ENCODE results near the gene SERPINI1. TPM values are rescaled to one million over a fixed set of nuclear protein-coding genes. Genes with fewer than 3 reads are reported as not detected.
A peak's percentile ranks its signal among the peaks of the same experiment; 100 is the strongest.

SERPINI1 gene
- total and polyA plus RNA-seq, 2 experiments from 2014 or later, result 7.3 to 9.8 TPM

DNA sequence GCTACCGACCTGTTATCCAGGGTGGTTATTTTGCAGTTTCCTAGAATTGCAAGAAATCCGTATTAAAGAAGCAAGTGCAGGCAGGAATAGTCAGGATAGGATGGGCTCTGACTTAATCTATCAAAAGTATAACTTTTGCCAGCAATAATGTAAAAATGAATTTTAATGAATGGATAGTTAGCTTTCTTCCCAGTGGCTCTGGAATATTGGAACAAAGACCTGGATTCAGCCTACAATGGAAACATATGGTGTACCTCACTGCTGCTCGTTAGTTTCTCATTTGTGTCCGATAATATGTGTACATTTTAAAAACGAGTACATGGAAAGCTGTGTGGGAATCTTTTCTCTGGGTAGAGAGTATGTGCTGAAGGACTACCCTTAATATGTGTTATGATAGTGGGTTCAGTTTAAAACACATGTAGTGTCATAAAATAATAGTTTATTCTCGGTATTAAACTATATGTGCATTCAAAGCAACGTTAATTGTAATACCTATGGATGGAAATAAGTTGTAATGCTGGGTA is 805 bp downstream of the SERPINI1 start:
- in situ Hi-C loops (cut with MboI), result no loop called here
- peak overlapping the region; percentile 98 for H3K4me3 ChIP-seq
- 24 to 25% methylated on average over 7 of the region's 7 CpGs for WGBS, 2 experiments (ENCODE audit: low coverage in 1 of 2, low lambda C conversion rate in 2 of 2, missing lambda C conversion rate in 2 of 2)
- H3K36me3 ChIP-seq (ENCODE audit: low read depth), result no peaks in the 10 kb centered on the region
- peak overlapping the region; percentile 98 for H3K4me2 ChIP-seq (ENCODE audit: unreplicated experiment)
- H3K9me3 ChIP-seq (ENCODE audit: low read depth), result no peaks in the 10 kb centered on the region
- DNase-seq, result no peak
- no peaks in the 10 kb centered on the region for H4K20me1 ChIP-seq (ENCODE audit: insufficient read depth)
- H3K27me3 ChIP-seq (replicated peaks; ENCODE audit: insufficient read depth), result no peaks in the 10 kb centered on the region
- TF ChIP-seq EZH2phosphoT487 (IDR thresholded peaks at IDR 0.05; ENCODE audit: insufficient read depth, low read depth) (no peak), EZH2 (IDR thresholded peaks at IDR 0.05; ENCODE audit: insufficient read depth, poor library complexity, severe bottlenecking) (no peak)
- peak overlapping the region; percentile 63; the same call in 1 of the 2 replicates for H3K9ac ChIP-seq
- peak overlapping the region; percentile 97 for H2AFZ ChIP-seq
- peaks cover 17% of the 10 kb centered on the region for H3K4me1 ChIP-seq (ENCODE audit: insufficient read depth)
- H3K27ac ChIP-seq, result no peak overlapping the region
- no peaks in the 10 kb centered on the region; the same call in 1 of the 2 replicates for H3F3A ChIP-seq (ENCODE audit: insufficient read depth)
- H3K79me2 ChIP-seq (ENCODE audit: insufficient read depth), result peaks cover 33% of the 10 kb centered on the region
- H3K9me2 ChIP-seq (ENCODE audit: insufficient read depth), result no peaks in the 10 kb centered on the region

DNA sequence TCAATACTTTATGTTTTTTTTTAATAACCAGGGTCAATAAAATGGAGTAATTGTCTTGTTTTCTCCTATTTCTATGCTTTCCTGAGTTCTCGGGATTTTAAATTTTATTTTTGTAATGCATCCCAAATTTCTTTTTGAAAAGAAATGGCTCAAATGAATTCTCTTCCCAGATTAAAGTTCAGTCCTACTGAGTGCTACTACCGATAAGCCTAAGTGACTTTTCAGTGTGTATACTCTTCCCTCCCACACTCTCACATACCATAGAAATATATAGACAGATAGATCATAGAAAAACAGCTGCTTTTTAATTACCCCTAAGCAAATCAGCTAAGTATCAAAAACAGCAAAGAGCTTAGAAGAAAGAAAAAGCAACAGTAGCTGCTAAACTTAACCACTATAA is 1.5 kb downstream of the SERPINI1 start:
- in situ Hi-C loops (cut with MboI), result no loop called here
- Histone ChIP-seq H3F3A (ENCODE audit: insufficient read depth) (no peaks in the 10 kb centered on the region; the same call in 1 of the 2 replicates), H3K27me3 (replicated peaks; ENCODE audit: insufficient read depth) (no peaks in the 10 kb centered on the region), H3K79me2 (ENCODE audit: insufficient read depth) (peaks cover 26% of the 10 kb centered on the region), H3K9ac (no peak overlapping the region), H3K36me3 (ENCODE audit: low read depth) (no peaks in the 10 kb centered on the region), H2AFZ (no peak overlapping the region), H3K4me3 (no peak overlapping the region), H3K9me2 (ENCODE audit: insufficient read depth) (no peaks in the 10 kb centered on the region), H4K20me1 (ENCODE audit: insufficient read depth) (no peaks in the 10 kb centered on the region), H3K27ac (no peak overlapping the region), H3K9me3 (ENCODE audit: low read depth) (no peaks in the 10 kb centered on the region), H3K4me1 (ENCODE audit: insufficient read depth) (peaks cover 17% of the 10 kb centered on the region), H3K4me2 (ENCODE audit: unreplicated experiment) (peak overlapping the region; percentile 98)
- DNase-seq, result no peak
- WGBS, 2 experiments (ENCODE audit: low coverage in 1 of 2, low lambda C conversion rate in 2 of 2, missing lambda C conversion rate in 2 of 2), result 92 to 98% methylated on average over 2 of the region's 2 CpGs
- TF ChIP-seq EZH2 (IDR thresholded peaks at IDR 0.05; ENCODE audit: insufficient read depth, poor library complexity, severe bottlenecking) (no peak), EZH2phosphoT487 (IDR thresholded peaks at IDR 0.05; ENCODE audit: insufficient read depth, low read depth) (no peak)

DNA sequence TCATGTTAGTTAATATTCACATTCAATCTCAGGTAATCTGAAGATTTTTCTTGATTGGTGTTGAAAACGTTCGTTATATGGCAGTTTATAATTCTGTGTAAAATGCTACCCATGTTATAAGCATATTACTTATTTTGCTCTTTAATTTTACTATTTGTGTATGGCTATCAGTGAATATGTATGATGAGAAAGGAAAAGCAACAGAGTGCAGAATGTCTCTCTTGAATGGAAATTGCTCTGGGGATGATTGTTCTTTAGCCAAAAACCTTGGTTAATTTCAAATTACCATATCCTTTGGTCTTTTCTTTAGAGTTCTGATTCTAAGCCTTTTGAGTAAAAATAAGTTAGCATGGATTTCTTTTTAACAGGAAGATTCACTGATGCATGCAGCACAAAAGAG is 2.5 kb downstream of the SERPINI1 start:
- in situ Hi-C loops (cut with MboI), result no loop called here
- Histone ChIP-seq H3K79me2 (ENCODE audit: insufficient read depth) (peaks cover 16% of the 10 kb centered on the region), H3K9ac (no peak overlapping the region), H3K4me3 (no peak overlapping the region), H4K20me1 (ENCODE audit: insufficient read depth) (no peaks in the 10 kb centered on the region), H3F3A (ENCODE audit: insufficient read depth) (no peaks in the 10 kb centered on the region; the same call in 1 of the 2 replicates), H3K4me2 (ENCODE audit: unreplicated experiment) (no peak overlapping the region), H3K9me3 (ENCODE audit: low read depth) (no peaks in the 10 kb centered on the region), H3K9me2 (ENCODE audit: insufficient read depth) (no peaks in the 10 kb centered on the region), H3K27ac (no peak overlapping the region), H3K4me1 (ENCODE audit: insufficient read depth) (peaks cover 7% of the 10 kb centered on the region), H3K36me3 (ENCODE audit: low read depth) (no peaks in the 10 kb centered on the region), H2AFZ (no peak overlapping the region), H3K27me3 (replicated peaks; ENCODE audit: insufficient read depth) (no peaks in the 10 kb centered on the region)
- 58 to 69% methylated on average over 2 of the region's 2 CpGs for WGBS, 2 experiments (ENCODE audit: low coverage in 1 of 2, low lambda C conversion rate in 2 of 2, missing lambda C conversion rate in 2 of 2)
- DNase-seq, result no peak
- TF ChIP-seq EZH2 (IDR thresholded peaks at IDR 0.05; ENCODE audit: insufficient read depth, poor library complexity, severe bottlenecking) (no peak), EZH2phosphoT487 (IDR thresholded peaks at IDR 0.05; ENCODE audit: insufficient read depth, low read depth) (no peak)

DNA sequence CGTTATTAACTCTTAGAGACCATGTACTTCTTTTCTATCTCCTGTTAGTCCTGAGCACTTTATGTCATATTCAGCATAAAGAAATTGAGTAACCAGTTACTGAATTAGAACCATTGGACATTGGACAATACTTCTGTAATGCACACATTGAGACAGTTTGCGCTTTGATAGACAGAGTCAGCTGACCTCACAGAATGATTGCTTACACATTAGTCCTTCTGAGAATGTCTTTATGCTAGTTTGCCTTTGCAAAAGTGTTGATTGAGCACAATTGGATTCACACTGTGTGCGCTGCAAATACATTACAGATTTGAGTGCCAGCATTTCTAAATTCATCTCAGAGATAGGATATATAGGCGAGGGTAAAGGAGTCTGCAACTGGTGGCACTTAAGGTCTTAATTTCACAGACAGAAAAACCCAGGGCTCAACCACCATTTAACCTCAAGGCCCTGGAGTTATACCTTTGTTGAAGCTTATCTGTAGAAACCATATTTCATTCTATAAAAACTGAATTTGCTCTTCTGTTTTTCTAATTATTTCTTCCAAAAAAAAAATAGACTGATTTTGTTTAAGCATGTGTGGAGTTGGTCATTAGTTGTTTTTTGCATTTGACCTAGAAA is 3.8 kb downstream of the SERPINI1 start:
- Histone ChIP-seq H3K4me3 (no peak overlapping the region), H3F3A (ENCODE audit: insufficient read depth) (no peaks in the 10 kb centered on the region; the same call in 1 of the 2 replicates), H3K27me3 (replicated peaks; ENCODE audit: insufficient read depth) (no peaks in the 10 kb centered on the region), H3K36me3 (ENCODE audit: low read depth) (no peaks in the 10 kb centered on the region), H2AFZ (no peak overlapping the region), H3K4me1 (ENCODE audit: insufficient read depth) (no peaks in the 10 kb centered on the region), H3K9ac (no peak overlapping the region), H3K9me2 (ENCODE audit: insufficient read depth) (no peaks in the 10 kb centered on the region), H3K4me2 (ENCODE audit: unreplicated experiment) (no peak overlapping the region), H3K27ac (no peak overlapping the region), H4K20me1 (ENCODE audit: insufficient read depth) (no peaks in the 10 kb centered on the region), H3K79me2 (ENCODE audit: insufficient read depth) (peaks cover 3% of the 10 kb centered on the region), H3K9me3 (ENCODE audit: low read depth) (no peaks in the 10 kb centered on the region)
- TF ChIP-seq EZH2phosphoT487 (IDR thresholded peaks at IDR 0.05; ENCODE audit: insufficient read depth, low read depth), result no peak
- TF ChIP-seq EZH2 (IDR thresholded peaks at IDR 0.05; ENCODE audit: insufficient read depth, poor library complexity, severe bottlenecking), result no peak
- WGBS, 2 experiments (ENCODE audit: low coverage in 1 of 2, low lambda C conversion rate in 2 of 2, missing lambda C conversion rate in 2 of 2), result 83 to 86% methylated on average over 4 of the region's 4 CpGs
- DNase-seq, result no peak
- in situ Hi-C loops (cut with MboI), result no loop called here

Measured in GM23248 (cell line).